Endothelial cell of umbilical vein (primary cell): Measurements from ENCODE around the gene APBA2. TPM values are rescaled to one million over a fixed set of nuclear protein-coding genes. Genes with fewer than 3 reads are reported as not detected.

ENCODE experiments used
- BruUV-seq: library from RNA; stranded (reverse); fragments of 400-500 nt; replicated peaks from 2 replicates; lab custom pipeline; 2021; lab: Mats Ljungman, UMichigan
- CTCF ChIA-PET: fragments of 300-600, 350-600 bp; sonication (Branson Sonifier 250); formaldehyde crosslinking; loops from one replicate; lab custom pipeline; 2021; ENCODE audit warnings: antibody characterized with exemption, inconsistent platforms; lab: Charles Lee
- POLR2A ChIA-PET: fragments of 300-600, 350-600 bp; sonication (Branson Sonifier 250); formaldehyde crosslinking; loops from one replicate; lab custom pipeline; 2021; ENCODE audit warnings: antibody characterized with exemption, inconsistent platforms; lab: Charles Lee
- DNase-seq: peaks from one replicate; pipeline ENCODE4 v3.0.0-alpha.2; 2011; ENCODE audit warnings: low read depth, low spot score
- FAIRE-seq: peaks from 2 replicates; lab custom pipeline; 2011; peaks lifted over from hg19 to GRCh38; lab: Jason Lieb, UNC
- H2AFZ ChIP-seq: 2 replicates; pipeline ENCODE4 v1.6.0; 2012; ENCODE audit warnings: low read depth, low read length, control low read depth, inconsistent platforms
- H3K27ac ChIP-seq: 2 replicates; pipeline ENCODE4 v1.5.1; 2011; ENCODE audit warnings: low read depth, mild to moderate bottlenecking, control low read depth, low read length, moderate library complexity; ENCODE audit not compliant: insufficient read depth
- H3K27me3 ChIP-seq, 2 experiments: 2 replicates each; pipeline versions ENCODE4 v1.6.0 to v1.6.1; 2011; ENCODE audit warnings: low read length in 2 of 2, mixed read lengths in 1 of 2; ENCODE audit not compliant: control insufficient read depth in 2 of 2, insufficient read depth in 2 of 2
- H3K36me3 ChIP-seq, 2 experiments: 2 replicates in 1 of 2; 3 replicates in 1 of 2; pipeline ENCODE4 v1.5.1; 2011; ENCODE audit warnings: low read length in 2 of 2, mild to moderate bottlenecking in 1 of 2, moderate library complexity in 1 of 2; ENCODE audit not compliant: control insufficient read depth in 2 of 2, insufficient read depth in 2 of 2; ENCODE audit errors: extremely low read depth in 1 of 2
- H3K4me1 ChIP-seq: 3 replicates; pipeline ENCODE4 v1.5.1; 2011; ENCODE audit warnings: mild to moderate bottlenecking, low read length; ENCODE audit not compliant: control insufficient read depth, insufficient read depth; ENCODE audit errors: extremely low read depth
- H3K4me2 ChIP-seq: 2 replicates; pipeline ENCODE4 v1.6.1; 2011; ENCODE audit warnings: low read length, control low read depth, mixed read lengths; ENCODE audit not compliant: insufficient read depth
- H3K4me3 ChIP-seq, 3 experiments: fragments of 200-600 bp in 1 of 3; sonication (generic), shearing (Covaris generic) in 1 of 3; replicated peaks in 1 of 3; 2 replicates each; pipeline ENCODE4 v1.5.1; 2011 to 2016; ENCODE audit warnings: control low read depth in 3 of 3, low read length in 3 of 3, mild to moderate bottlenecking in 2 of 3, inconsistent platforms in 1 of 3, low read depth in 1 of 3, moderate library complexity in 1 of 3; ENCODE audit not compliant: insufficient read depth in 1 of 3
- H3K79me2 ChIP-seq: 2 replicates; pipeline ENCODE4 v1.6.0; 2012; ENCODE audit warnings: low read length, inconsistent platforms; ENCODE audit not compliant: control insufficient read depth, insufficient read depth
- H3K9ac ChIP-seq: replicated peaks from 2 replicates; pipeline ENCODE3; 2011; ENCODE audit warnings: low read length, control low read depth; ENCODE audit not compliant: insufficient read depth; ENCODE audit errors: extremely low read depth
- H3K9me1 ChIP-seq: replicated peaks from 3 replicates; pipeline ENCODE4 v1.6.0; 2011; ENCODE audit warnings: mild to moderate bottlenecking, low read length; ENCODE audit not compliant: control insufficient read depth, insufficient read depth; ENCODE audit errors: extremely low read depth
- H3K9me3 ChIP-seq: replicated peaks from 2 replicates; pipeline ENCODE4 v1.5.1; 2012; ENCODE audit warnings: low read length, inconsistent platforms; ENCODE audit not compliant: control insufficient read depth, insufficient read depth
- H4K20me1 ChIP-seq: replicated peaks from 2 replicates; pipeline ENCODE3; 2011; ENCODE audit warnings: mild to moderate bottlenecking, low read length; ENCODE audit not compliant: control insufficient read depth, insufficient read depth; ENCODE audit errors: extremely low read depth
- CTCF ChIP-seq, 2 donors: IDR thresholded peaks; 1 replicate in 1 of 2; 2 replicates in 1 of 2; pipeline ENCODE4 v1.5.1; 2011; ENCODE audit warnings: low read length in 2 of 2, mild to moderate bottlenecking in 2 of 2, moderate library complexity in 2 of 2, control low read depth in 1 of 2, inconsistent platforms in 1 of 2, low read depth in 1 of 2; ENCODE audit not compliant: insufficient read depth in 1 of 2; ENCODE audit errors: extremely low read depth in 1 of 2
- EZH2 ChIP-seq: IDR thresholded peaks from 2 replicates; pipeline ENCODE4 v1.6.1; 2012; ENCODE audit warnings: borderline replicate concordance, low read depth, mild to moderate bottlenecking, moderate library complexity, low read length, inconsistent platforms; ENCODE audit not compliant: severe bottlenecking
- FOS ChIP-seq: IDR thresholded peaks from 2 replicates; pipeline ENCODE4 v1.6.1; 2011; ENCODE audit warnings: mild to moderate bottlenecking, low read length, moderate library complexity, borderline replicate concordance; ENCODE audit not compliant: insufficient read depth
- GATA2 ChIP-seq: IDR thresholded peaks from 2 replicates; pipeline ENCODE4 v1.7.0; 2011; ENCODE audit warnings: low read depth, mild to moderate bottlenecking, moderate library complexity, mixed read lengths, low read length; ENCODE audit not compliant: insufficient read length, insufficient read depth
- JUN ChIP-seq: IDR thresholded peaks from 2 replicates; pipeline ENCODE4 v1.6.1; 2011; ENCODE audit warnings: borderline replicate concordance, low read depth; ENCODE audit not compliant: insufficient read length, insufficient read depth
- MYC ChIP-seq: IDR thresholded peaks from one replicate; pipeline ENCODE4 v1.6.1; 2011; ENCODE audit warnings: mild to moderate bottlenecking, low read depth, low read length
- POLR2A ChIP-seq: IDR thresholded peaks from 2 replicates; pipeline ENCODE4 v1.6.1; 2012; ENCODE audit warnings: low read depth, mild to moderate bottlenecking, control low read depth, low read length
- POLR2AphosphoS5 ChIP-seq: IDR thresholded peaks from 2 replicates; pipeline ENCODE4 v1.6.1; 2012; ENCODE audit warnings: low read depth, mild to moderate bottlenecking, control low read depth, low read length, moderate library complexity; ENCODE audit not compliant: insufficient read depth
- dilution Hi-C: fragments of 300-500 bp; cut with MboI; formaldehyde crosslinking; loops from one replicate; pipeline ENCODE4 v1.15.0; 2019; ENCODE audit warnings: low sequenced_read_pairs; ENCODE audit not compliant: extremely low pct_ligation_motif_present
- intact Hi-C: fragments of 100-400 bp; cut with micrococcal nuclease; formaldehyde crosslinking; loops from one replicate; pipeline ENCODE4 v1.10.0; 2022
- polyA plus RNA-seq, 4 experiments: library from polyadenylated mRNA; depleted of rRNA in 3 of 4; stranded (reverse) in 3 of 4; unstranded in 1 of 4; fragments of >200 nt; gene quantifications; 2 replicates each; pipeline versions ENCODE4 v1.2.1 to v1.2.3, GENCODE V29; 2011 to 2012; ENCODE audit warnings: missing spikeins in 1 of 4
- total RNA-seq: library from RNA; stranded (reverse); gene quantifications from 2 replicates; pipeline ENCODE4 v1.2.3, GENCODE V29; 2021
- TF ChIP-seq, protein P1 (sequence below): IDR thresholded peaks from 2 replicates; pipeline ENCODE4 v1.6.1; 2011; ENCODE audit not compliant: insufficient read depth, insufficient read length

APBA2 gene
- total and polyA plus RNA-seq, 2 donors (not counting 3 experiments of a cell fraction or from before 2014, with no cell fraction given) = 5.7 to 11.1 TPM

- intact Hi-C loops (no loop called here), dilution Hi-C loops (no loop called here)
- Histone ChIP-seq H3K4me1 (no peaks in the 10 kb centered on the region), H4K20me1 (no peaks in the 10 kb centered on the region), H3K27ac (no peak overlapping the region), H3K9me3 (no peaks in the 10 kb centered on the region), H3K9ac (no peak overlapping the region), H3K9me1 (no peaks in the 10 kb centered on the region), H2AFZ (no peak overlapping the region), H3K27me3 (no peaks in the 10 kb centered on the region), H3K79me2 (no peaks in the 10 kb centered on the region), H3K4me2 (no peak overlapping the region), H3K36me3 (no peaks in the 10 kb centered on the region), H3K4me3 (no peak overlapping the region)
- FAIRE-seq (no peak), DNase-seq (no peak)
- POLR2A ChIA-PET = no interaction called here
- no peak for TF ChIP-seq CTCF (IDR thresholded peaks at IDR 0.05; ENCODE audit: extremely low read depth in 1 of 2, insufficient read depth in 1 of 2, low read depth in 1 of 2, low read length in 2 of 2)
- TF ChIP-seq EZH2 = no peak
- no peak for TF ChIP-seq POLR2A
- TF ChIP-seq MYC = no peak
- TF ChIP-seq JUN = no peak
- TF ChIP-seq, protein P1, sequence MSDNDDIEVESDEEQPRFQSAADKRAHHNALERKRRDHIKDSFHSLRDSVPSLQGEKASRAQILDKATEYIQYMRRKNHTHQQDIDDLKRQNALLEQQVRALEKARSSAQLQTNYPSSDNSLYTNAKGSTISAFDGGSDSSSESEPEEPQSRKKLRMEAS = no peak
- TF ChIP-seq FOS = no peak
- TF ChIP-seq POLR2AphosphoS5 = no peak
- no peak for TF ChIP-seq GATA2
- CTCF ChIA-PET = no interaction called here
- no TSS peak for BruUV-seq
Observed at GRCh38 chr15:28994142-28994830, 108.5 kb downstream of the APBA2 start.
